ENCODE results near the gene SUSD3. TPM values are rescaled to one million over a fixed set of nuclear protein-coding genes. Genes with fewer than 3 reads are reported as not detected.

The SUSD3 gene
- total RNA-seq, 4 donors from 2014 or later, result 6.8 to 24.2 (median 12.8) TPM

GRCh38 chr9:93126825-93127368 is 68.4 kb downstream of the SUSD3 start:
- ATAC-seq (ENCODE audit: low FRiP score) (peak; percentile 62), DNase-seq (ENCODE audit: low spot score) (no peak)
- TF ChIP-seq CTCF (IDR thresholded peaks at IDR 0.05), result no peak

DNA sequence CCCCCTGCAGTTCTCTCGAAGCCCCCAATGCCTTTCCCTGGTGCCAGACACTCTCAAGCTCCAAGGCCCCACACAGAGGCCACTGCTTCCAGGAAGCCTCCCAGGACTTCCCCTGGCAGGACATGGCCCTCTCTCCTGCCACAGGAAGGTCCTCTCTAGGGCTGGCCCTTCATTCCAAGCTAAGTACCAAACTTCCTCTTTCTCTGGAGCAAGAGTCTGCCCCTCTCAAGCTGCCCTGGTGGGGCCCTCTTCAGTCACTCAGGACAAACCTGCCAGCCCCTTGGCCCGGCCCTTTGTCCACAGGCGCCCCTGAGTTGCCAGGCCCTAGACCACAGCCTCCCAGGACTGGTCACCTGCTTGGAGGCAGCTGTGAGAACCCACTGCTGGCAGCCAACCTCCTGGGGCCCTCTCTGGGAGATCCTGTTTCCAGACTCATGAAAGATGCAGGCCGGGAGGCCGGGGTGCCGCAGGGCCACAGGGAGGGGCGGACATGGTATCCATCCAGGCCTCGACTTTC is 69.0 kb downstream of the SUSD3 start:
- no peak for TF ChIP-seq CTCF (IDR thresholded peaks at IDR 0.05)
- ATAC-seq (ENCODE audit: low FRiP score) (no peak), DNase-seq (ENCODE audit: low spot score) (no peak)

GRCh38 chr9:93128011-93128714 is 69.7 kb downstream of the SUSD3 start:
- no peak for DNase-seq (ENCODE audit: low spot score)

DNA sequence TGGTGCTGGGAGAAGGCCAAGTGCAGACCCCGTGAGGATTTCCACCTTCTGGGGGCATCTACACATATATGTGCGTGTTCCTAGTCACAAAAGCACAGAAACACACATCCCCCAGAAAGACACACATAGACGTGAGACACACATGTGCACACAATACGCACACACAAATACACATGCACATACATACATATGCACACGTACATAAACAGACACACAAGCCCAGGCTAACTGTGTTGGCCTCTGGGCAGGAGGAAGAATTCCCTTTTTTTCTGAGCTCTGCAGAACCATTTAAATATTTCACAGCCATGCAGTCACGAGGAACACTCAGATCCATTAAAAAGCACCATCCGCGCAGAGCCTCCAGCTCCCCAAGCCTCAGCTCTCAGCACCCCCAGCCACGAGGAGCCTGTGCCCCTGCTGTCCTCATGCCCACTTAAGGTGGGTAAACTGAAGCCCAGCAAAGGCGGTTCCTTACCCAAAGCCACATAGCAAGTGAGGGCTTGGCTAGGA is 70.3 kb downstream of the SUSD3 start:
- no peak for TF ChIP-seq CTCF (IDR thresholded peaks at IDR 0.05)
- no peak for DNase-seq (ENCODE audit: low spot score)

More at GRCh38 chr9:93128011-93128714, 69.7 kb downstream of the SUSD3 start:
- ATAC-seq (ENCODE audit: low FRiP score), result no peak
- no peak for TF ChIP-seq CTCF (IDR thresholded peaks at IDR 0.05)

DNA sequence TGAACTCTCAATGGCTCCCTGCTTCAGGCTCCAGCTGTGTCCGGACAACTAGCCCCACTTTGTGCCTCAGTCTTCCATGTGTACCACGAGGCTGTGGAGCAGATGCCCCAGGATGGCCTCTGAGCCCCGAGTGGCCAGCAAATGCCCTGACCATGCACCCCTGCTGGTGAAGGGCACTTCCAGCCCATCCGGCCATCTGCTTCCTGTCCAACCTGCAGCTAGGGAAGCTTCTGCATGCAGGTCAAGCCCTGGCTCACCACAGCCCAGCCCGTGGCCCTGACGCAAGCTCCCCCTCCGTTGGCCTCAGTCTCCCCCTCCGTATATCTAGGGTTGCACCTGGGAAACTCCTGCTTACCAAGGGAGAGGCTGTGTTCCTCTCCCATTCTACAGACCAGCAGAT is 70.8 kb downstream of the SUSD3 start:
- DNase-seq (ENCODE audit: low spot score) (no peak), ATAC-seq (ENCODE audit: low FRiP score) (no peak)
- no peak for TF ChIP-seq CTCF (IDR thresholded peaks at IDR 0.05)

More for the DNA sequence above, 70.3 kb downstream of the SUSD3 start:
- no peak for ATAC-seq (ENCODE audit: low FRiP score)

DNA sequence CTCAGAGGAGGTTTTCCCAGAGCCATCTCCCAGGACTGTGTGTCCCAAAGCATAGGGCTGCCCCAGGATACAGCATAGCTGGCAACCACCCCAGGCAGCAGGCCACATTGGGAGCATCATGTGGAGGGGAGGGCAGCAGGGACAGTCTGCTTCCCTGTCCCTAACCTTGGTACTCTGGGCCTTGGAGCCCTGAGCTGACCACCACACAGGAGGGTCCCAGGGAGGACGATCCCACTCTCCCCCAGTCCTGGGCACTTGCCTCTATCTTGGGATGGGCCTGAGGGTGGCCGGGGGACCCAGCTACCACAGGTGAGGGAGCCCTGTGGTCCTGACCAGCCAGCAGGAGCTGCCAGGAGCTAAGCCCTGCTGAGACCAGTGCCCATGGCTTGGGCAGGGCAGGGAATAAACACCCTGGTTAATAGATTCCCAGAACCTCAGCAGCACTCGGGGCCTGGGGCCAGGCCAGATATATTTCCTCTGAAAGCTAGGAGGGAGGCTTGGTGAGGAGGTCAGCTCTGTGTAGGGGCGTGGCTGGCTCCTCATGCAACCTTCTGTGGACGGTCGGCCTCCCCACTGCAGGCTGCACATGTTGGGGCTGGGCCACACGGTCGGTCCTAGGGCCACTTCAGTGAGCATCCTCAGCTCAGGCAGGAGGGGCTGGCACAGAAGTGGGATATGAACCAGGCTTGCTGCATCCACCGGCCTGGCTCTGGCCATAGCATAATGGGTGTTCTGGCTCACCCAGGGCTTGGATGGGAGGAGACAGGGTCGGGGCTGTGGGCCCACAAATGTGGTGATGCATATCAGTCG is 71.4 kb downstream of the SUSD3 start:
- no peak for DNase-seq (ENCODE audit: low spot score)
- ATAC-seq (ENCODE audit: low FRiP score), result no peak
- no peak for TF ChIP-seq CTCF (IDR thresholded peaks at IDR 0.05)

Measured in omental fat pad (tissue), 4 donors.